HAP-1 (cell line): ENCODE results near the gene NFATC2.

Experiments used
- DNase-seq, 2 experiments: peaks; one replicate each; pipeline ENCODE4 v3.0.0-alpha.2; 2016 to 2020; ENCODE audit warnings: low spot score in 2 of 2
- H3K27me3 ChIP-seq: fragments of 250-450 bp; sonication (Bioruptor Pico); 2 replicates; pipeline ENCODE4 v1.5.1; 2020; ENCODE audit warnings: low read depth, mild to moderate bottlenecking, moderate library complexity
- H3K36me3 ChIP-seq: fragments of 250-450 bp; sonication (Bioruptor Pico); replicated peaks from 2 replicates; pipeline ENCODE4 v1.5.1; 2020; ENCODE audit warnings: mild to moderate bottlenecking
- H3K4me1 ChIP-seq: fragments of 250-450 bp; sonication (Bioruptor Pico); 2 replicates; pipeline ENCODE4 v1.5.1; 2020; ENCODE audit warnings: mild to moderate bottlenecking
- H3K4me3 ChIP-seq: fragments of 250-450 bp; sonication (Bioruptor Pico); 2 replicates; pipeline ENCODE4 v1.5.1; 2020; ENCODE audit warnings: mild to moderate bottlenecking, moderate library complexity
- H3K9me3 ChIP-seq: fragments of 250-450 bp; sonication (Bioruptor Pico); 2 replicates; pipeline ENCODE4 v1.5.1; 2020; ENCODE audit warnings: mild to moderate bottlenecking, moderate library complexity
- in situ Hi-C: fragments of 300-500 bp; cut with MboI; formaldehyde crosslinking; loops from 3 replicates; pipeline ENCODE4 v1.14.3; 2020; ENCODE audit warnings: low sequenced_read_pairs, inconsistent platforms, mixed read lengths

The NFATC2 gene

GRCh38 chr20:51510169-51510568, 32.4 kb downstream of the NFATC2 start:
- H3K27me3 ChIP-seq = no peaks in the 10 kb centered on the region
- in situ Hi-C loops = no loop called here

DNA sequence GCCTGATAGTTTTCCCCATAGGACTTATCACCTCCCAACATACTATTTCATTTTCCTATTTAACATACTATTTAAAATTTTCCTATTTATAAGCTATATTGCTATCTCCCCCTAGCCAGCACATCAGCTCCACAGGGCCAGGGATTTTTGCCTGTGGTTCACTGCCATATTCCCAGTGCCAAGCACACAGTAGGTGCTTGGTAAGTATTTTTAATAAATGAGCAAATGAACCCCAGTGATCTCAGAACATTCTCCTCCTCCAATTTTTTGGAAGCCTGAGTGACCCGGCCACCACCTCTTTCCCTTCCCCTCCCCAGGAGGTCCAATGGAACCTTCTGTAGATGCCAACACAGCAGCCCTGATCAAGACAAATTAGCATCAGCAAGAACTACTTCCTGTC, 33.3 kb downstream of the NFATC2 start:
- no peaks in the 10 kb centered on the region for H3K9me3 ChIP-seq
- no peaks in the 10 kb centered on the region for H3K27me3 ChIP-seq
- H3K4me1 ChIP-seq = peaks cover 12% of the 10 kb centered on the region
- no peak overlapping the region for H3K4me3 ChIP-seq
- no peaks in the 10 kb centered on the region for H3K36me3 ChIP-seq
- no peak for DNase-seq
- in situ Hi-C loops = no loop called here

More at GRCh38 chr20:51510169-51510568, 32.4 kb downstream of the NFATC2 start:
- no peak overlapping the region for H3K4me3 ChIP-seq
- no peaks in the 10 kb centered on the region for H3K9me3 ChIP-seq
- H3K36me3 ChIP-seq = no peaks in the 10 kb centered on the region
- peaks cover 12% of the 10 kb centered on the region for H3K4me1 ChIP-seq
- peak; percentile 68 to 80 for DNase-seq

DNA sequence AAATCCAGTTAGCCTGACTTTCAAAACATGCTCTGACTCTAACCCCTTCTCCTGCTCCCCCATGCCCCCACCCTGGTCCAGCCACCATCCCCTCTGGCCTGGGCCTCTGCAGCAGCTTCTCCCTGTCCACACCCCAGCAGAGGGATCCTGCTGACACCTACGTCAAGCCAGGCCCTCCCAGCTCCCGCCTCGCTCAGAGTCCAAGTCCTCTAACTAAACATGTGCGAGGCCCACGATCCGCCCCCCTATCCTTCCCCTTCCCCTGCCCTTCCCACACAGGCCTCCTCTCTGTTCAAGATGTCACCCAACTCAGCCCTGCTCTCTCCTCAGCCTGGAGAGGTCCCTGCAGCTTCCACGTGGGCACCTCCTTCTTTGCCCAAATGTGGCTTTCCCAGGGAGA, 33.7 kb downstream of the NFATC2 start:
- in situ Hi-C loops = no loop called here
- no peak for DNase-seq
- no peaks in the 10 kb centered on the region for H3K27me3 ChIP-seq
- peaks cover 12% of the 10 kb centered on the region for H3K4me1 ChIP-seq
- no peaks in the 10 kb centered on the region for H3K36me3 ChIP-seq
- no peak overlapping the region for H3K4me3 ChIP-seq
- no peaks in the 10 kb centered on the region for H3K9me3 ChIP-seq

- H3K36me3 ChIP-seq = no peaks in the 10 kb centered on the region
- no peaks in the 10 kb centered on the region for H3K9me3 ChIP-seq
- DNase-seq = no peak
- H3K4me1 ChIP-seq = peaks cover 12% of the 10 kb centered on the region
- no peak overlapping the region for H3K4me3 ChIP-seq
- no peaks in the 10 kb centered on the region for H3K27me3 ChIP-seq
- in situ Hi-C loops = no loop called here
These were observed 34.4 kb downstream of the NFATC2 start for GRCh38 chr20:51508158-51508557.

GRCh38 chr20:51507216-51508036, 35.1 kb downstream of the NFATC2 start:
- no peaks in the 10 kb centered on the region for H3K36me3 ChIP-seq
- DNase-seq = no peak
- H3K4me1 ChIP-seq = peaks cover 12% of the 10 kb centered on the region
- no peaks in the 10 kb centered on the region for H3K27me3 ChIP-seq
- in situ Hi-C loops = no loop called here
- no peak overlapping the region for H3K4me3 ChIP-seq
- H3K9me3 ChIP-seq = no peaks in the 10 kb centered on the region

- H3K4me3 ChIP-seq = no peak overlapping the region
- H3K36me3 ChIP-seq = no peaks in the 10 kb centered on the region
- in situ Hi-C loops = no loop called here
- H3K4me1 ChIP-seq = peaks cover 12% of the 10 kb centered on the region
- no peaks in the 10 kb centered on the region for H3K9me3 ChIP-seq
- H3K27me3 ChIP-seq = no peaks in the 10 kb centered on the region
- no peak for DNase-seq
These were observed 35.8 kb downstream of the NFATC2 start for GRCh38 chr20:51506527-51507215.

GRCh38 chr20:51505566-51505965, 37.0 kb downstream of the NFATC2 start:
- no peak for DNase-seq
- Histone ChIP-seq H3K36me3 (no peaks in the 10 kb centered on the region), H3K27me3 (no peaks in the 10 kb centered on the region), H3K9me3 (no peaks in the 10 kb centered on the region), H3K4me1 (peaks cover 9% of the 10 kb centered on the region), H3K4me3 (no peak overlapping the region)
- in situ Hi-C loops = no loop called here

DNA sequence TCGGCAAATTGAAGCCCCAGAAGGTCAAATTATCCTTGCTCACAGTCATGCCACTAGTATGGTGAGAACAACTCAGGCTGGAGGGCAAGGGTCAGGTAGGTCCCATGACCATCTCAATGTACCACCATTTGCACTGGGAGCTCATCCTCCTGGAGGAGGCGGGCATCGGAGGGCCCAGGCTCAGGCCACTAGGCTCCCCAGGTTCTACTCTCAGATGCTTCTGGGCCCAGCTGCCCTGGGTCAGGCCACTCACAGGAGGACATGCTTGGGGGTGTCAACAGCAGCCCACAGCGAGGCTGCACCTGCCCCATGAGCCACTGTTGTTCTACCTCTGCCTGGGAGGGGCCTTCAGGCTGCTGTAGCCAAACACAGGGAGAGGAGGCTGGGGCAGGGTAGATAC, 39.1 kb downstream of the NFATC2 start:
- no peaks in the 10 kb centered on the region for H3K27me3 ChIP-seq
- no peak overlapping the region for H3K4me3 ChIP-seq
- H3K9me3 ChIP-seq = no peaks in the 10 kb centered on the region
- H3K36me3 ChIP-seq = no peaks in the 10 kb centered on the region
- in situ Hi-C loops = no loop called here
- no peaks in the 10 kb centered on the region for H3K4me1 ChIP-seq
- no peak for DNase-seq

GRCh38 chr20:51500936-51501335, 41.6 kb downstream of the NFATC2 start:
- Histone ChIP-seq H3K27me3 (no peaks in the 10 kb centered on the region), H3K4me3 (no peak overlapping the region), H3K36me3 (no peaks in the 10 kb centered on the region), H3K4me1 (no peaks in the 10 kb centered on the region), H3K9me3 (no peaks in the 10 kb centered on the region)
- in situ Hi-C loops = no loop called here
- DNase-seq = no peak

DNA sequence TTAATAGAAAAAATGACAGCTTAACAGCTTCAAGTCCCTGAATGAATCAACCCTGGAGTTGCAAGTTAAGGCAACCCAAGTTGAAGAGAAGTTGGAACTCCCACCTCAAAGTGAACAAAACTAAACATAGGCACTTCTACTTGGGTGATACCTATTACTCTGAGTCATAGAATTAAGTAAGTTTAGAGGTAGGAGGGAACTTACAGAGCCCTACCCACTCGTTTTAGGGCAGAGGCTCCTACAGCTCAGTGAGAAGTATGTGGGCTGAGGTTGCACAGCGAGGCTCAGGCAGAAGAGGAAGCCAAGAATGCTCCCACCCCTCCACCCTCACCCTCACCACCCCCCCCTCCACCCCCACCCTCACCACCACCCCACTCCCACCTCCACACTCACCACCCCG, 42.2 kb downstream of the NFATC2 start:
- H3K36me3 ChIP-seq = no peaks in the 10 kb centered on the region
- in situ Hi-C loops = no loop called here
- DNase-seq = no peak
- H3K4me1 ChIP-seq = no peaks in the 10 kb centered on the region
- H3K9me3 ChIP-seq = no peaks in the 10 kb centered on the region
- no peak overlapping the region for H3K4me3 ChIP-seq
- H3K27me3 ChIP-seq = no peaks in the 10 kb centered on the region

- Histone ChIP-seq H3K9me3 (no peaks in the 10 kb centered on the region), H3K36me3 (no peaks in the 10 kb centered on the region), H3K27me3 (no peaks in the 10 kb centered on the region), H3K4me3 (no peak overlapping the region), H3K4me1 (no peaks in the 10 kb centered on the region)
- in situ Hi-C loops = no loop called here
- DNase-seq = no peak
These were observed 43.6 kb downstream of the NFATC2 start for GRCh38 chr20:51498765-51499540.

DNA sequence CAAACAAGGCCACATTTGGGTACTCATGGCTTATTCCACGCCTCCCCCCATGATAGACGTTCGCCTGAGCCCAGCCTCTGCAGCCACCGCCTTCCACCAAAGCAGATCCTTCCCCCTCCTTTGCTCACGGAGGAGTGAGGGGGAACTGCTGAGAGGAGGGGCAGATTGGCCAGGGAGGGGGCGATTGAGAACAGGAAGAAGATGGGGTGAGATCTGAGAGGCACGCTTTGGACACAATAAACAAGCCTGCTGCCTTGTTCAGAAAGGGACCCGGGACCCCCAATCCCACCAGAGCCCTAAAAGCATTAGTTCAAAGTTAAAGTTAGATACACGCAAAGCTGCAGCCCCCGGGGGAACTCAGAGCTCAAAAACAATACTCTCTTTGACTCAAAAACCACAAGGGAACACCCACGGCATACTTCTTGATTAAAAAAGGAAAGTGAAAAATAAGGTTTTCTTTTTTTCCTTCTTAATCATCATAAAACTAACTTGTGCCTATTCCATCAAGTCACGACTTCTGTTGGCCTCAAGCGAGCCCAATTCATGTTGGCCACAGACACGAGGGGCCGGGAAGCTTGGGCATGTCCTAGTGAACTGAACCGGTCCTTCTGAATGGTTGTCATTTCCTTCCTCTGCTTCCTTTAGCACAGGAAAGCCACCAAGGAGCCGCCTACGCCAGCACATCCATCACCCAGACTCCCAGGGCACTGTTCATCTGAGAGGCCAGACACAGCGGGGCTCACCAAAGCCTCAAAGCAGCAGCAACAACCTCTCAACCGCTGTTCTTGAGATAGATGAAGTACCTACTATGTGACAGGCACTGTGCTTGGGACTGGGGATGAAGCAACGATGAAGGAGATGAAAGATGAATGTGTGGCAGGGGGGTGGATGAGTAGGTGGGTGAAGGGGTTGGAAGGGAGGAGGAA, 44.7 kb downstream of the NFATC2 start:
- Histone ChIP-seq H3K4me3 (no peak overlapping the region), H3K9me3 (no peaks in the 10 kb centered on the region), H3K36me3 (no peaks in the 10 kb centered on the region), H3K27me3 (no peaks in the 10 kb centered on the region), H3K4me1 (no peaks in the 10 kb centered on the region)
- in situ Hi-C loops = no loop called here
- no peak for DNase-seq

GRCh38 chr20:51496964-51497363, 45.6 kb downstream of the NFATC2 start:
- H3K4me3 ChIP-seq = no peak overlapping the region
- no peaks in the 10 kb centered on the region for H3K27me3 ChIP-seq
- no peaks in the 10 kb centered on the region for H3K4me1 ChIP-seq
- no peaks in the 10 kb centered on the region for H3K9me3 ChIP-seq
- in situ Hi-C loops = no loop called here
- no peak for DNase-seq
- H3K36me3 ChIP-seq = no peaks in the 10 kb centered on the region
